ENCODE data around the gene SEMA3F. TPM values are rescaled to one million over a fixed set of nuclear protein-coding genes. Genes with fewer than 3 reads are reported as not detected.

SEMA3F gene
- total RNA-seq, 1 donor from 2014 or later: 79.8 TPM

DNA sequence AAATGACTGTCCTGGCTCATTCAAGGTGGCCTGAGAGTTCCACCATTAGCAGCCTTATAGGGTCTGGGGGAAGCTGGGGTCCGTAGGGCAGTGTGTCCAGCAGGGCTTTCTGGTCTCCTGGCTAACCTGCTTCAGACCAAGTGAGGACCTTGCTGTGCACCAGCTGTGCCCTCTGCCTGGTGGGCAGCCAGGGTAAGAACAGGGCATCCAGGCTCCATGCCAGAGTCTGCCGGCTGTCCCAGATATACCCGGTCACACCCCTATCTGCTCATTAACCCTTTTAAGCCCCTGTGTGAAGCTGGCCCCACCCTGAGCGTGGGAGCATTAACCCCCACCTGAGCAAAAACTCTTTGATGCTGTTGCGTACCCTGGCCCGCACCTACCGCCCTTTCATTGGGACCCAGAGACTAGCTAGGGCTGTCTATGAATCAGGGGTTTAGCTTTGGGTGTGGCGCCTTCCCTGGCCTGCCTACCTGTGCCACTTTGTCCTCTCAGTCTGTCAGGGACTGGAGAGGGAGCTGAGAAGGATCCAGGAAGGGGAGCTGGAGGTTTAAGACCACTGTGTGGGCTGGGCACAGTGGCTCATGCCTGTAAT, 17.6 kb downstream of the SEMA3F start:
- TF ChIP-seq, protein P1, sequence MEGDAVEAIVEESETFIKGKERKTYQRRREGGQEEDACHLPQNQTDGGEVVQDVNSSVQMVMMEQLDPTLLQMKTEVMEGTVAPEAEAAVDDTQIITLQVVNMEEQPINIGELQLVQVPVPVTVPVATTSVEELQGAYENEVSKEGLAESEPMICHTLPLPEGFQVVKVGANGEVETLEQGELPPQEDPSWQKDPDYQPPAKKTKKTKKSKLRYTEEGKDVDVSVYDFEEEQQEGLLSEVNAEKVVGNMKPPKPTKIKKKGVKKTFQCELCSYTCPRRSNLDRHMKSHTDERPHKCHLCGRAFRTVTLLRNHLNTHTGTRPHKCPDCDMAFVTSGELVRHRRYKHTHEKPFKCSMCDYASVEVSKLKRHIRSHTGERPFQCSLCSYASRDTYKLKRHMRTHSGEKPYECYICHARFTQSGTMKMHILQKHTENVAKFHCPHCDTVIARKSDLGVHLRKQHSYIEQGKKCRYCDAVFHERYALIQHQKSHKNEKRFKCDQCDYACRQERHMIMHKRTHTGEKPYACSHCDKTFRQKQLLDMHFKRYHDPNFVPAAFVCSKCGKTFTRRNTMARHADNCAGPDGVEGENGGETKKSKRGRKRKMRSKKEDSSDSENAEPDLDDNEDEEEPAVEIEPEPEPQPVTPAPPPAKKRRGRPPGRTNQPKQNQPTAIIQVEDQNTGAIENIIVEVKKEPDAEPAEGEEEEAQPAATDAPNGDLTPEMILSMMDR (IDR thresholded peaks at IDR 0.05; ENCODE audit: insufficient read depth, low read length, poor library complexity, severe bottlenecking): no peak
- DNase-seq (ENCODE audit: low read depth): no peak
- Histone ChIP-seq H3K27me3 (ENCODE audit: control insufficient read depth, insufficient read depth, low read length) (no peaks in the 10 kb centered on the region), H3K4me3 (ENCODE audit: low read depth, low read length) (no peak overlapping the region), H3K36me3 (ENCODE audit: control insufficient read depth, insufficient read depth, low read length) (peaks cover 2% of the 10 kb centered on the region)

DNA sequence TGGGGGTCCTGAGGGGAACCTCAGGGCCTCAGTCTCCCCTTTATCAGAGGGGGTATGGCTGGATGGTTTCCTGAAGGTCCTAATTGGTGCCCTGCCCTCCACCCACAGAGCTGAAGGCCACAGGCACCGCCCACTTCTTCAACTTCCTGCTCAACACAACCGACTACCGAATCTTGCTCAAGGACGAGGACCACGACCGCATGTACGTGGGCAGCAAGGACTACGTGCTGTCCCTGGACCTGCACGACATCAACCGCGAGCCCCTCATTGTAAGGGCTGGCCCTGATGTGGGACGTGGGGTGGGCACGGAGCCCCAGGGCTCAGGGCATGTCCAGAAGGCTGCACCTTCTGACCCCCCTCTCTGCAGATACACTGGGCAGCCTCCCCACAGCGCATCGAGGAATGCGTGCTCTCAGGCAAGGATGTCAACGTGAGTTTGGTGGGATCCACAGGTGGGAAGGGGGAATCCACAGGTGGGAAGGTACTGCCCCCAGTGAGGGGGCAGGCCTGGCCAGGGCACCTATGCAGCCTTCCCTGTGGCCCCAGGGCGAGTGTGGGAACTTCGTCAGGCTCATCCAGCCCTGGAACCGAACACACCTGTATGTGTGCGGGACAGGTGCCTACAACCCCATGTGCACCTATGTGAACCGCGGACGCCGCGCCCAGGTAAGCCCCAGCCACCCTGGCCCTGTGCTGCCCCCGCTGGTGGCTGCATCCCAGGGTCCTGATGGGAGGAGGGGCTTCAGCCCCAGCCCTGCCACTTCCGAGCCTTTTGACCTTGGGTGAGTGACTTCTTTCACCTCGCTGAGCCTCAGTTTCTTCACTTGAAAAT, 18.8 kb downstream of the SEMA3F start:
- Histone ChIP-seq H3K27me3 (ENCODE audit: control insufficient read depth, insufficient read depth, low read length) (no peaks in the 10 kb centered on the region), H3K36me3 (ENCODE audit: control insufficient read depth, insufficient read depth, low read length) (peaks cover 2% of the 10 kb centered on the region), H3K4me3 (ENCODE audit: low read depth, low read length) (no peak overlapping the region)
- DNase-seq (ENCODE audit: low read depth): no peak
- TF ChIP-seq, protein P1 (IDR thresholded peaks at IDR 0.05; ENCODE audit: insufficient read depth, low read length, poor library complexity, severe bottlenecking): no peak

DNA sequence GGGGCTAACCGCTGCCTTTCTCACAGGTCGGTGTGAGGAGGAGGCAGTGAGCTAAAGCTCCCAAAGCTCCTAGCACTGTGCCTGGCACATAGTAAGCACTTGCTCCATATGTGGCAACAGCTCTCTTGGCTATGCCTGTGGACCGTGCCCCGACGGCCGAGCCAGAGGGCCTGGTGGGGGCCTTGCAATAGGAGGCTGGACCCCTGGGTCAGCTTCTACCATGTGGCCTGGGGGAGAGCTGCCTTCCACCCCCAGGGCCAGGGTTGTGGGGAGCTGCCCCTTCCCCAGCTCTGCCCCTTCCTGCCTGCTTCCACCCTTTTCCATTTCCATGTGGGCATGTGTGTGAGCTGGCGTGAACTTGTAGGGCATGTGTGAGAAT, 19.4 kb downstream of the SEMA3F start:
- no peak for DNase-seq (ENCODE audit: low read depth)
- H3K4me3 ChIP-seq (ENCODE audit: low read depth, low read length): no peak overlapping the region
- TF ChIP-seq, protein P1 (IDR thresholded peaks at IDR 0.05; ENCODE audit: insufficient read depth, low read length, poor library complexity, severe bottlenecking): no peak
- H3K36me3 ChIP-seq (ENCODE audit: control insufficient read depth, insufficient read depth, low read length): peaks cover 2% of the 10 kb centered on the region
- no peaks in the 10 kb centered on the region for H3K27me3 ChIP-seq (ENCODE audit: control insufficient read depth, insufficient read depth, low read length)

DNA sequence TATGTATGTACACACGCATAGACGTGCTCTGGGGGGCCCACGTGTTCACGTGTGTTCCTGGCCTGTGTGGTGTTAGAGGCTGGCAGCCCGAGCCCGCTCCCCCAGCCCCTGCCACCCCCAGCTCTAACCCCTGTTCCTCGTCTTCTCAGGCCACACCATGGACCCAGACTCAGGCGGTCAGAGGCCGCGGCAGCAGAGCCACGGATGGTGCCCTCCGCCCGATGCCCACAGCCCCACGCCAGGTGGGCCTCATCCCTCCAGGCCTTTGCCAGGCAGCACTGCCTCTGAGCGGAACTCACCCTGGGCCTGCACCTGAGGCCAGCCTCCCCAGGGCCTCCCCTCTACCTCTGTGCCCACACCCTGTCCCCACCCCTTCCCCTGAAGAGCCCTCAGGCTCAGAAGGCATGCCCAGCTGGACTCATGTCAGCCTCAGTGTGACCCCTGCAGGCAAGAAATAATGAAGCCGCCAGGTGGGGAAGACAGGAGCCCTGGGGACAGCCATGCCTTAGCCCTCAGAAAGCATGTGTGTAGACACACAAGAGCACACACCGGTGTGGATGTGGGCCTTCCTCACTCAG, 19.9 kb downstream of the SEMA3F start:
- Histone ChIP-seq H3K36me3 (ENCODE audit: control insufficient read depth, insufficient read depth, low read length) (peaks cover 2% of the 10 kb centered on the region), H3K4me3 (ENCODE audit: low read depth, low read length) (no peak overlapping the region), H3K27me3 (ENCODE audit: control insufficient read depth, insufficient read depth, low read length) (no peaks in the 10 kb centered on the region)
- TF ChIP-seq, protein P1 (IDR thresholded peaks at IDR 0.05; ENCODE audit: insufficient read depth, low read length, poor library complexity, severe bottlenecking): no peak
- no peak for DNase-seq (ENCODE audit: low read depth)

DNA sequence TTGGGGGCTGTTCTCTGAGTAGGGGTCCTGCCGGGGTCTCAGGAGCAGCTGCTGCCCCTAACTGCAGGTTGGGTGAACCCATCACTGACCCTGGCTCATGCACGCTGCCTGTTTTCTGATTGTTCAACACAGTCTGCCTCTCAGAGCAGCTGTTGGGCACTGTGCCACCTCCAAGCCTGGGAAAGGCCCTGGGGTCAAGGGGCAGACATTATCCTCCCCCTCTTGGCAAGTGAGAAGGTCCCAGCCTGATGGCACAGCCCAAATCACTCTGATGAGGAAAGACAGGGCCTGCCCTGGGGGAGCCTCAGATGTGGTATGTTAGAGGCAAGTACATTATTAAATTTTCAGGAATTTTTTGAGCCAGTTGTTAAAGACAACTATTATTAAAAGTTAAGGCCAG, 22.2 kb downstream of the SEMA3F start:
- no peak overlapping the region for H3K4me3 ChIP-seq (ENCODE audit: low read depth, low read length)
- no peak for DNase-seq (ENCODE audit: low read depth)
- H3K36me3 ChIP-seq (ENCODE audit: control insufficient read depth, insufficient read depth, low read length): peaks cover 2% of the 10 kb centered on the region
- H3K27me3 ChIP-seq (ENCODE audit: control insufficient read depth, insufficient read depth, low read length): no peaks in the 10 kb centered on the region
- TF ChIP-seq, protein P1 (IDR thresholded peaks at IDR 0.05; ENCODE audit: insufficient read depth, low read length, poor library complexity, severe bottlenecking): no peak
